Activated CD8-positive, alpha-beta T cell treated with anti-CD3 and anti-CD28 coated beads for 36 hours (primary cell): Measurements from ENCODE around the gene HPD. TPM values are rescaled to one million over a fixed set of nuclear protein-coding genes. Genes with fewer than 3 reads are reported as not detected.

Source experiments
- ATAC-seq: fragments of 200-7000 bp; cut with Tn5 transposase; one replicate; pipeline ENCODE4 v1.10.0; 2021; ENCODE audit warnings: mild to moderate bottlenecking, moderate library complexity
- CTCF ChIA-PET: fragments of 350-600 bp; sonication (Branson Sonifier 250); formaldehyde crosslinking; loops from one replicate; lab custom pipeline; 2021; ENCODE audit warnings: antibody characterized with exemption; lab: Charles Lee
- POLR2A ChIA-PET: fragments of 350-600 bp; sonication (Branson Sonifier 250); formaldehyde crosslinking; loops from one replicate; lab custom pipeline; 2021; ENCODE audit warnings: antibody characterized with exemption; lab: Charles Lee
- DNase-seq: peaks from one replicate; pipeline ENCODE4 v3.0.0-alpha.2; 2020
- H3K27ac Mint-ChIP-seq: one replicate; pipeline ENCODE4 v1.8.0; 2021; ENCODE audit warnings: mild to moderate bottlenecking, mixed read lengths
- H3K27me3 Mint-ChIP-seq: one replicate; pipeline ENCODE4 v1.8.0; 2021; ENCODE audit warnings: mixed read lengths
- H3K36me3 Mint-ChIP-seq: one replicate; pipeline ENCODE4 v1.8.0; 2021; ENCODE audit warnings: low read depth, mixed read lengths
- H3K4me1 Mint-ChIP-seq: one replicate; pipeline ENCODE4 v1.8.0; 2021; ENCODE audit warnings: low read depth, mixed read lengths
- H3K4me3 Mint-ChIP-seq: one replicate; pipeline ENCODE4 v1.8.0; 2021; ENCODE audit warnings: mild to moderate bottlenecking, moderate library complexity, mixed read lengths
- H3K9me3 Mint-ChIP-seq: one replicate; pipeline ENCODE4 v1.8.0; 2021; ENCODE audit warnings: mixed read lengths
- CTCF ChIP-seq: fragments of 200-600 bp; IDR thresholded peaks from one replicate; pipeline ENCODE4 v1.8.0; 2022; ENCODE audit warnings: antibody characterized with exemption, mild to moderate bottlenecking
- intact Hi-C: fragments of 100-400 bp; cut with micrococcal nuclease; formaldehyde crosslinking; loops from one replicate; pipeline ENCODE4 v1.10.0; 2022
- total RNA-seq, 2 experiments: library from RNA; stranded (reverse); gene quantifications; one replicate each; pipeline ENCODE4 v1.2.3, GENCODE V29; 2021

The HPD gene
- total RNA-seq, 2 experiments from 2014 or later = not detected

GRCh38 chr12:121799156-121799841, 59.4 kb downstream of the HPD start:
- TF ChIP-seq CTCF = no peak
- CTCF ChIA-PET = interaction anchor here (1.7 to 15.4 kb wide), 3 partner anchors 8 to 89 kb away, joined by 13 to 698 read pairs (median 420); partner anchors contain the start of genes PSMD9 and SETD1B
- H3K4me1 Mint-ChIP-seq = peaks cover 36% of the 10 kb centered on the region
- no peaks in the 10 kb centered on the region for H3K27me3 Mint-ChIP-seq
- ATAC-seq = peak; percentile 12
- intact Hi-C loops = no loop called here
- H3K36me3 Mint-ChIP-seq = peaks cover 28% of the 10 kb centered on the region
- no peaks in the 10 kb centered on the region for H3K9me3 Mint-ChIP-seq
- peak overlapping the region; percentile 91 for H3K27ac Mint-ChIP-seq
- peak overlapping the region; percentile 81 for H3K4me3 Mint-ChIP-seq
- POLR2A ChIA-PET = interaction anchor here (0.6 to 30.9 kb wide), 5 partner anchors 2 to 172 kb away, joined by 3 to 683 read pairs (median 4); partner anchors contain the start of genes RHOF and SETD1B
- peak; percentile 79 for DNase-seq

- peaks cover 28% of the 10 kb centered on the region for H3K36me3 Mint-ChIP-seq
- no peak for TF ChIP-seq CTCF
- intact Hi-C loops = no loop called here
These were observed 59.9 kb downstream of the HPD start for GRCh38 chr12:121798787-121799155.

GRCh38 chr12:121797937-121798786, 60.5 kb downstream of the HPD start:
- Mint-ChIP-seq H3K36me3 (peaks cover 28% of the 10 kb centered on the region), H3K27ac (peak overlapping the region; percentile 85), H3K4me3 (peak overlapping the region; percentile 81), H3K4me1 (peaks cover 37% of the 10 kb centered on the region), H3K27me3 (no peaks in the 10 kb centered on the region), H3K9me3 (no peaks in the 10 kb centered on the region)
- intact Hi-C loops = no loop called here
- no peak for TF ChIP-seq CTCF
- no peak for DNase-seq
- ChIA-PET POLR2A (interaction anchor here (1.3 to 30.9 kb wide), 3 partner anchors 3 to 95 kb away, joined by 3 to 683 read pairs (median 683); partner anchors contain the start of genes RHOF and SETD1B), CTCF (interaction anchor here (0.7 to 15.4 kb wide), 8 partner anchors 9 to 117 kb away, joined by 3 to 698 read pairs (median 8); partner anchors contain the start of genes PSMD9 and SETD1B)
- no peak for ATAC-seq

More at GRCh38 chr12:121798787-121799155, 59.9 kb downstream of the HPD start:
- Mint-ChIP-seq H3K9me3 (no peaks in the 10 kb centered on the region), H3K27ac (peak overlapping the region; percentile 85), H3K27me3 (no peaks in the 10 kb centered on the region), H3K4me1 (peaks cover 37% of the 10 kb centered on the region), H3K4me3 (peak overlapping the region; percentile 81)
- no peak for DNase-seq
- ATAC-seq = no peak
- CTCF ChIA-PET = interaction anchor here (1.0 to 15.4 kb wide), 5 partner anchors 8 to 107 kb away, joined by 3 to 698 read pairs (median 102); partner anchors contain the start of genes PSMD9 and SETD1B
- POLR2A ChIA-PET = interaction anchor here (1.3 to 30.9 kb wide), 3 partner anchors 2 to 95 kb away, joined by 3 to 683 read pairs (median 683); partner anchors contain the start of genes RHOF and SETD1B

GRCh38 chr12:121796855-121797751, 61.6 kb downstream of the HPD start:
- no peak for ATAC-seq
- ChIA-PET POLR2A (interaction anchor here (1.3 to 30.9 kb wide), 5 partner anchors 4 to 97 kb away, joined by 3 to 683 read pairs (median 4); partner anchors contain the start of genes RHOF, SETD1B and TMEM120B), CTCF (interaction anchor here (1.1 to 15.4 kb wide), 10 partner anchors 10 to 266 kb away, joined by 3 to 698 read pairs (median 47); partner anchors contain the start of genes PSMD9 and SETD1B)

More at GRCh38 chr12:121796855-121797751, 61.6 kb downstream of the HPD start:
- Mint-ChIP-seq H3K27me3 (no peaks in the 10 kb centered on the region), H3K36me3 (peaks cover 35% of the 10 kb centered on the region), H3K4me3 (peak overlapping the region; percentile 34), H3K4me1 (peaks cover 37% of the 10 kb centered on the region), H3K27ac (peak overlapping the region; percentile 85), H3K9me3 (no peaks in the 10 kb centered on the region)
- intact Hi-C loops = no loop called here
- no peak for DNase-seq
- TF ChIP-seq CTCF = no peak
